Left lobe of liver (tissue), 2 donors: ENCODE data around the gene C17orf78. TPM values are rescaled to one million over a fixed set of nuclear protein-coding genes. Genes with fewer than 3 reads are reported as not detected.
"Not testable (repeated sequence)": the region's sequence is repeated elsewhere in the genome, so short reads cannot be mapped to it uniquely, and the experiment has no call there.

Experiments used
- ATAC-seq: fragments of 200-7000 bp; cut with Tn5 transposase; one replicate; pipeline ENCODE4 v1.9.1; 2020; ENCODE audit warnings: mild to moderate bottlenecking, moderate library complexity
- DNase-seq: peaks from one replicate; pipeline ENCODE4 v3.0.0-alpha.2; 2020; ENCODE audit warnings: low spot score
- total RNA-seq: library from RNA; stranded (reverse); gene quantifications from one replicate; pipeline ENCODE4 v1.2.1, GENCODE V29; 2021
- donor health status: DM: no; HTN: no; CAD: no; lungs with moderate emphysema.
- donor health status: DM: no; HTN: yes; CAD: no.

C17orf78 gene
- not detected for total RNA-seq

DNA sequence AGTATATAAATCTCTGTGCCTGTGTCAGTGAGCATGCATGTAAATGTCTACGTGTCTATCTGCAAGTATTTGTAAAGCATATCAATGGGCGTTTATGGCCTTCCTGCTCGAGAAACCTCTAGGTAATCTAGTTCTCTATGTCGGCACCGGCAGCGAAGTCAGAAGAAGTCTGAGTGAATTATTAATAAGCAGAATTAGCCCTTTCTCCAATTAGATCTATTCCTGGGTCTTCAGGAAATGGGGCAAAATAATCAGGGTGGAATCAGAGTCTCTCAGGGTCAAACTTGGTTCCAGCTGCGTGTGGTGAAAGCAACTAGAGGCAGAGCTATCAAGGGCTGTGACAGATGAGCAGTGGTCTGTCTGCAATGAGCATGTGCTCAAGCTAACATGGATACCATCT lies at the start of gene C17orf78:
Gene C17orf78, plus strand, starts transcription at position 280 of the 400 bp plus-strand sequence. Its CDS starts 108 bp downstream, at position 388.
- ATAC-seq (no peak), DNase-seq (no peak)

DNA sequence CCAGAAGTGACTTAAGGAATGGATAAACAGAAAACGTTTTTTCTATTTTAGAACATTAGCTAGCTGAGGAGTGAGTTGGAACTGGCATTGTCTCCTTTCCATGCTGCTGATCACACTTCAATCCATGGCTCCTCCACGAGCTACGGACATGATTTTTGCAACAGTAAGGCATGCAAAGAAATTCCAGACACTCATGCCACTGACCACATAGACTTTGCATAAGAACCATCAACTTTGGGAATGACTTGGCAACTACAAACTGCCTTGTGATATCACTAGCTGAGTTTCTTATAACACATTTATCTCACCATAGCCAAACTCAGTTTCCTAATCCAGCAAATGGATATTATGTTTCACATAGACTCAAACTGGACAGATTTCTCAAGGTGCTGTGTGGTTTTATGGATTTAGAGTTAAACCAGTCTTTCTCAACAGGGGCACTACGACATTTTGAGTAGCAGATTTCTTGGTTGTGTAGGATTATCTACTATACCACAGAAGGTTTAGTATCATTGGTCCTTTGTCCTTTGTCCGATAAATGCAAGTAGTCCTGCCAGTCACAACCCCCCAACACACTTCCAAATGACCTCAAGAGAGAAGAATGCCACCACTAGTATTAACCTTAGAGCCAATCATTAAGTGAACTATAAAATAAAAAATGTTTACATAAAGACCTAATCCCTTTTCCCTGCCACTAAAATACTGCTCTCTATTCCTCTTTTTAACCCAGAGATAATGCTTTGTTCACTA lies 48.3 kb upstream of the C17orf78 start:
- ATAC-seq (no peak), DNase-seq (no peak)

DNA sequence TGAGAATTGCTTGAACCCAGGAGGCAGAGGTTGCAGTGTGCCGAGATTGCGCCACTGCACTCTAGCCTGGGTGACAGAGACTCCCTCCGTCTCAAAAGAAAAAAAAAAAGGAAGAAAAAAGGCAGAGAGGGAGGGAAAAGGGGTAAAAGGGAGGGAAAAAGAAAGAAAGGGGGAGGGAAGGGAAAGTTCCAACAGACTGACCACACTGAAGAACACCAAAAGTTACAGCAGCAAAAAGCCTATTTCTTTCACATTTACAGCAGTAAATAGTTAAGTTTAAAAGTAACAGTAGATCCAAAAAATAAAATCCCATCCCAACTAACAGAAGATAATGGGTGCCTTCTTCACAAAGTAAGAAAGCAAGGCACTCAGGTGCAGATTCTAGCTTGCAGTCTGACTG lies 36.9 kb upstream of the C17orf78 start:
- DNase-seq: no peak
- no peak for ATAC-seq

DNA sequence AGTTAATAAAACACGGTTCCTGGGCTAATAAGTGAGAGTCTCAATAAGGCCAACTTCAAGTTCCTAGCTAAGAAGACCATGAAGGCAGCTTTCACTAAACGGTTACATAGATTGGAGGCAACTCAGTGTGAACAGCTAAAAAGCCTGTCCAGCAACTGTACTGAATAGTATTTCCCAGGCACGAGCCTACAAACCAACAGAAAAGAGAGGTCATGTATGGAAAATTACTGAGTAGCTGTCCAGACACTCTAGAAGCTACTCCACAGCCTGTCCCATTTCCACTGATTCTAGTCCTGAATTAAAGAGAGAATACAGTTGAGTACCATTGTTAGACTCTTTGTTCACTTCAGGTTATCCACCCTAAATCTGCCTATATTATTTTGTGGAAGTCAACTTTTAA lies 36.5 kb upstream of the C17orf78 start:
- DNase-seq (no peak), ATAC-seq (peak; percentile 20)

DNA sequence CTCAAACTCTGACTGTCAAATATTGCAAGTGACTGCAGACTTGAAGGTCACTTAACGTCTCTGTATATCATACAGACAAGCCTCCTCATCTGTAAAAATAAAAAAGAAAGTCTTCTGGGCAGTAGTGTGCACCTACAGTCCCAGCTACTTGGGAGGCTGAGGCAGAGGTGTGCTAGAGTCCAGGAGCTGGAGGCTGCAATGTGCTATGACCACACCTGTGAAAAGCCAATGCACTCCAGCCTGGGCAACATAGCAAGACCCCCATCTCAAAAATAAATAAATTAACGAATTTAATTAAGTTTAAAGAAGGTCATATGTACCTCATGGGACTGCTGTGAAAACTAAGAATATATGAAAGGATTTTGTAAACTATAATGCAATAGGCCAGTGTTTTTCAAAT lies 35.0 kb upstream of the C17orf78 start:
- ATAC-seq: no peak
- DNase-seq: no peak

DNA sequence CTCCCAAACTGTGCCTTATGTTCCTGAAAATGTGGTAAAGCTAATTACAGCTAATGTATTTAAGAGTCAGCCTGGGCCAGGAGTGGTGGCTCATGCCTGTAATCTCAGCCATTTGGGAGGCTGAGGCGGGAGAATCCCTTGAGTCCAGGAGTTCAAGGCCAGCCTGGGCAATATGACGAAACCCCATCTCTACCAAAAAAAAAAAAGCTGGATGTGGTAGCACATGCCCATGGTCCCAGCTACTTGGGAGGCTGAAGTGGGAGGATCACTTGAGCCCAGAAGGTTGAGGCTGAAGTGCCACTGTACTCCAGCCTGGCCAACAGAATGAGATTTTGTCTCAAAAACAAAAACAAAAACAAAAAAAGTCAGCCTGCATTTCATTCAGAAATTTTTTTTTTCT lies 33.2 kb upstream of the C17orf78 start:
- DNase-seq (no peak), ATAC-seq (no peak)

DNA sequence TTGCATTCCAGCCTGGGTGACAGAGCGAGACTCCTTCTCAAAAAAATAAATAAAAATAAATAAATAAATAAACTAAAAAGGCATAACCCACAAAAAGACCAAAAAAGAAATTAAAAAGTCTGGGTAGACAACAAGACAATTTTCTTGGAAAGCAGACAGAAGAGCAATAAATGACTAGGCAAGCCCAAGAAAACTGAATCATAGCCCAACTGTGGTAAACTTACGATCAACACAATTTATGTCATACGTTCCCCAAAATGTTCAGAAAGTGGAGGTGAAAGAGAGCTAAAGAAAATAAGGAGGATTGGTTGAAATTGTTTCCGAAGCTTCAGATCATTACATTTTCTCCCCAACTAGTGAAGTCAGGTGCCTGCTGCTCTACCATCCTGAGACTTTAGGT lies 31.3 kb upstream of the C17orf78 start:
- DNase-seq (no peak), ATAC-seq (no peak)

DNA sequence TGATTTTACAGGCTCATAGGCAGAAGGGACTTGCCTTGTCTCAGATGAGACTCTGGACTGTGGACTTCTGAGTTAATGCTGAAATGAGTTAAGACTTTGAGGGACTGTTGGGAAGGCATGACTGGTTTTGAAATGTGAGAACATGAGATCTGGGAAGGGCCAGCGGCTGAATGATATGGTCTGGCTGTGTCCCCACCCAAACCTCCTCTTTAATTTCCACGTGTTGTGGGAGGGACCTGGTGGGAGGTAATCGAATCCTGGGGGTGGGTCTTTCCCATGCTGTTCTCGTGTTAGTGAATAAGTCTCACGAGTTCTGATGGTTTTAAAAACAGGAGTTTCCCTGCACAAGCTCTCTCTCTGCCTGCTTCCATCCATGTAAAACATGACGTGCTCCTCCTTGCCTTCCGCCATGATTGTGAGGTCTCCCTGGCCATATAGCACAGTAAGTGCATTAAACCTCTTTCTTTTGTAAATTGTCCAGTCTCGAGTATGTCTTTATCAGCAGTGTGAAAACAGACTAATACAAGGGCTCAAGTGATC lies 28.9 kb upstream of the C17orf78 start:
- DNase-seq, ATAC-seq: not testable (repeated sequence)

DNA sequence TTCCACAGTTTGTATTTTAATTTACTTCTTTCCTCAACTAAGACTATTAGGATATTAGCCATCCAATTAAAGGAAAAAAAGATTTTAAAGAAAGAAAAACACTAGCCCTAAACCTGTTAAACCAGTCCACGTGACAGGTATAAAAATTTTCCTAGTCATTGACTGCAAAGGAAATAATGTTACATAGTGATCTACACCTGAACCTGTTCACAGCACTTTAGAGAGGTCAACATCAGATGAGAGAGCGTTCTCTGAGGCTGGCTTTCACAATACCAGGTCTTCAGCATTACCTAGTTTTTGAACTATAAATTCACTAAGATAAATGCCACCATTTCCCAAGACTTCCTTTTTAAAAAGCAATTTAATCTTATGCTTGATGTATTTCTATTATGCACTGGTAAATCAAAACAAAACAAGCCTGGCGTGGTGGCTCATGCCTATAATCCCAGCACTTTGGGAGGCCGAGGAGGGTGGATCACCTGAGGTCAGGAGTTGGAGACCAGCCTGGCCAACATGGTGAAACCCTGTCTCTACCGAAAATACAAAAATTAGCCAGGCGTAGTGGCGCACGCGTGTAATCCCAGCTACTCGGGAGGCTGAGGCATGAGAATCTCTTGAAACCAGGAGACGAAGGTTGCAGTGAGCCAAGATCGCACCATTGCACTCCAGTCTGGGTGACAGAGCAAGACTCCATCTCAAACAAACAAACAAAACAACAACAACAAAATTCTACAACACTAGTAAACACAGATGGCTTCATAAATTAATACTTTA lies 18.8 kb upstream of the C17orf78 start:
- not testable (repeated sequence) for DNase-seq, ATAC-seq

DNA sequence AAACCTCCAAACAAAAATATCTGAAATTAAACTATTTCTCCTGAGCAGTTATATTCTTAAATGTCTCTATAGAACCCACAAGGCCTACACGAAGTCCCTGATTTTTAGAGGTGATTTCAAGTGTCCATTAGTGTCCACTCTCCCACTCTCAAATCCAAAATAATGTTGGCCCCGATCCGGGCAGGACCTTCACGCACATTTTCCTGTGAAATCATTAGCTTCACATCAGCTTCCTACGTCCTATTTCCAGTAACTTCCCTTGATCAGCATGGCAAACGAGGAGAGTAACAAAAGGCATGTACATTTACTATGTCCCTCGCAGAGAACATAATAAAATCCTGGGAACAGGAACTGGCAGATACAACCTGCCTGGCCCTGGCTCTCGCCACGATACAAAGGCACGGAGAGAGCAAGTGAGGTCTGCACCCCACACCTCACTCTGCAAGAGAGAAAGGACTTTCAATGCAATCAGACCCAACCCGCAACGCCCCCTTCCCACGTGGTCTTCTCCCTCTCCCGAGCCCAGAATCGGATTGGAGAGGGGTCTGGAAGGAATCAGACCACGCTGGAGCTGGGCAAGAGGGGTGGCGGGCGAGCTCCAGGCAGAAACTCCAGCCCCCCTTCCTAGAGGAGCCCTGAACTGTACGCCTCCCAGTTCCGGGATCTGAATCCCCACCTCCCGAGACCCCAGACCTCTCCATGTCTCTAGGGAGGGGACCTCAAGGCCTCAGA lies 17.5 kb upstream of the C17orf78 start:
- DNase-seq: peak; percentile 61
- ATAC-seq: peak; percentile 36

DNA sequence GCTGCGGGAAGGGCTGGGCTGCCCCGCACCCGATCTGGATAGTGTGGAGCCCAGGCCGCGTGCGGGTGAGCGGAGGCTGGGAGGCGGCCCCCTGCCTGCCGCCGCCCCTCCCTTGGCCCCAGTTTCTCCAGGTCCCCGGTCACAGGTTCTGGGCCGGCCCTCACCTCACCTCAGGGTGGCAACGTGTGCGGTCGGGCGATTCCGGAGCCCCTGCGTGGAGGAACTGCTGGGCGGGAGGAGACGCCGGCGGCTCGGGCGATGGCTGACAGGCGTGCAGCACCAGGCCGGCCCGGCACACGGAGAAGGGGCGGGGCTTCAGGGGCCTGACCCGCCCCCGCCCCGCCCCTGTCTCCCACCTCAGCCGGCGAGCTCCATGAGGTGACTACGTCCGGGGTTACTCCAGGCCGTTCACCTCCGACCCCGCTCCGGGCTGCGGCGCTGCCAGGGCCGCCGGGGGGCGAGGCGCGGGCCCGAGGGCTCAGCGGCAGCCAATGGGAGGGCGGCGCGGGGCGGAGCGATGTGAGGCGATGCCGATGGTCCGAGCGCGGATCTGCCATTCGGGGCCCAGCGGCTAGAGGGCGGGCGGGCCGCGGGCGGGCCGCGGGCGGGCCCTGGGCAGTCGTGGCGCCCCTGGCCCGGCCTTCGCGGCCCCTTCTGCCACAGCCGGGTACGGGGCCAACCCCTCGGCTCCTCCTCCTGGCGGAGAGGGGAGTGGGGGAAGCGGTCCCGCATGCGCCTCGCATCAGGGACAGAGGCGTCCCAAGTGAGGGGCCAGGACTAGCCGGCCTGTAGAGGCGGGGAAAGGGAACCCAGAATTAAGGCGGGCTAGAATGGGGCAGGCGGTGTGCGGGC lies 16.7 kb upstream of the C17orf78 start:
- DNase-seq: peak; percentile 98

DNA sequence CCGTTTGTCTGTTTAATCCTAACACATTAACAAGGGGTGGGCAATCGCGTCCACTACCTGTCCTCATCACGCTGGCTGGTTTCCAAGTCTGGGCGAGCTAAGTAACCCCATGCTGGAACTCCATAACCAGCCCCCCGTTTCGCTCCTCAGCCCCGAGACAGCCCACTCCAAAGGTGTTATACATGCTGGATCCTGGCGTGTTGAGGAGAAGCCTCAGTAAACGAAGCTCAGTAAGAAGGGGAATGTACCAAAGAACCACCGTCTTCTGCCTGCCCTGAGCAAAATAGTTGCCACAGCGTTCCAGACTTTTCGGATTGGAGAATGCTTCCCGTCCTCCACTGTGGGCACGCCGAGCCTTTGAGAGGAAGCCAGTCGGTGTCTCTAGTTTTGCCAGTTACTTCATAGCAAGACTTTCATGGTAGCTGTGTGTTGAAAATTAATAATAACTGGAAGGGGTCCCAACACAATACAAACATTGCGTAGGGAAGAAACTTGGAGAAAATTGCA lies 16.1 kb upstream of the C17orf78 start:
- ATAC-seq (peak; percentile 4), DNase-seq (no peak)

More for the DNA sequence above, 16.7 kb upstream of the C17orf78 start:
- peak; percentile 88 for ATAC-seq

DNA sequence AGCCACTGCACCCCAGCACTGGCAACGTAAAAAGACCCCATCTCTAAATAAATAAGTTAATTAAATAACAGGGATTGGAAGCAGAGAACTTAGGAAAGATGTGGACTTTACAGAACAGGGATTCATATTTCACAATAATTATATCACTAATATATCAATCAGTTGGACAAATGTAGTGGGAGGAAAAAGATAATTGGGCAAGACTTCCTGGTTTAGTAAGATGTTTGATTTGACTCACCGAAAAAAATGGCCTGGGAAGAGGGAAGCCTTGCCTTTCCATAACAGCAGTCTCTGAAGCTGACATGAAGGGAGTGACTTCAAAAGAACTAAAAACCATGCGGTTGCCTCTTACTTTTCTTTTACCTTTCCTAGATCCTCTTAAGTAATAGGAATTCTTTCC lies 15.2 kb upstream of the C17orf78 start:
- ATAC-seq: no peak
- DNase-seq: no peak

DNA sequence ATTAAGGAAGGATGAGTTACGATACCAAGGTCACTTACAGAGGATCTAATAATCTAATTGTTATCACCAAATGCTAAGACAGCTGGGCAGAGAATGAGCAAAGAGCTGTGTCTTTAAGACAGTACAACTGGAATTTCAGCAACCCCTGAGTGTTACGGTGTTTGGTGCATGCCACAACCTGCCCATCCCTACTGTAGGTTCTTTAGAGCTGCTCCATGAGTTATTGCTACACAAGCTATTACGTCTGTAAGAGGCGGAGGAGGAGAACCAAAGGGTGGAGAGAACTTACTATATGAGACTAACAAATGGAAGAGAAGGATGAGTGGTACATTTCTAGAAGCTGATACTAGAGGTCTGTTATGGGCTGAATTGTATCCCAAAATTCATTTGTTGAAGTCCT lies 14.2 kb upstream of the C17orf78 start:
- ATAC-seq (no peak), DNase-seq (no peak)

DNA sequence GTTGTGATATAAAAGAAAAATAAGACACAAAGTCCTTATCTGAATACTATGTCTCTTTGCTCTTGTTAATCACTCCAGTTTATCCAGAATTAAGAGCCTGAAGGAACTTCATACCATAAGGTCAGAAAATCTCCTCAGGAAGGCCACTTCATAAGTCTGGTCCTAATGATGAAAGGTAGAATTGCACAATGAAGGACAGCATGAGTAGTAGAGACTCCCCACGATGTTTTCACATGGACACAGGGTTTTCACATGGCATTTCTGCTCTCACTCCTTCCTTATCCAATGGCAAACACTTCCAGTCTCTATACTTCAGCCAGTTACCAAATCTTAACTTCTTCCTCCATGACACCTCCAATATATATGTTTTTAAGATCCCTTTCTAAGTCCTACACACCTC lies 10.2 kb upstream of the C17orf78 start:
- peak; percentile 35 for ATAC-seq

DNA sequence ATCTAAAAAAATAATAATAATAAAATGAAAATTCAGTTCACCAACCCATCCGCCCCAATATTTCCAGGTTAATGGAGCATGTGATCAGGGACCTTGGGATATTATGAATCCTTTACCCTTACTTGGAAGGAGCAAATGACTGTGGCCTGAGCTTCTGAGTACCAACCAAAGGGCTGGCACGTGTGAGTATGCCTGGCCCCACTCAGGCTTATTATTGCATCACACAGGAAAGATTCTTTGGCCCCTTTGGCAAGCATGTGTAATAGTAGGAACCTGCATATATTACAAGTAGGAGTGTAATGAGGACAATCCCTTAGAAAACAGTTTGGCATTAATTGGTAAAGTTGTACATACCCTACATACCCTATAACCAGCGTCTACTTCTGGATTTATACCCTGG lies 7.2 kb upstream of the C17orf78 start:
- ATAC-seq (peak; percentile 79), DNase-seq (no peak)

More for the DNA sequence above, 10.2 kb upstream of the C17orf78 start:
- DNase-seq: no peak

DNA sequence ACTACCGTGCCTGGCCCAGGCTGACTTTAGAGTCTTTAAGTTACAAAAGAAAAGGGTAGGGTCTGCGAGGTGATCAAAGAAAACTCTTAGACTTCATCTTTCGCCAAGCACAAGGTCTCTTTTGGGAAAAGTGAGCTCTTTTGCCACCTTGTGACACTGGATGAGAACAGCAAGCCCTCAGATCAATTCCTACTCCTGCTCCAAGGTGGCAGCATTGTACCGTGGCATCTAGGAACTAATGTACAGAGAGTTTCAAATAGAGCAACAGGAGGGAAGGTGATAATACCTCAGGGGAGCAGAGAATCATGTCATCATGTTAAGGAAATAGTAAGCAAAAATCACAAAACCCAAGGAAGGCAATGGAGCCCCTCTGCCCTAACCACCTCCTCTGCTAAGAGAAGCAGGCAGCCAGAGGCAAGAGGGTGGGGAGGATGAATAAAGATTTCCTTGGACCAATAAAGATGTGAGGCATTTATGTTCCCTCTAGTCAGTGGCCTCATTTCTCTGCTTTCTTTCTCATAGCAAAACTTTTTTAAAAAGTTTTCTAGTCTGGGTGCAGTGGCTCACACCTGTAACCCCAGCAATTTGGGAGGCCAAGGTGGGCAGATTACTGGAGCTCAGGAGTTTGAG lies 2.1 kb upstream of the C17orf78 start:
- ATAC-seq: peak; percentile 99
- DNase-seq: peak; percentile 65

DNA sequence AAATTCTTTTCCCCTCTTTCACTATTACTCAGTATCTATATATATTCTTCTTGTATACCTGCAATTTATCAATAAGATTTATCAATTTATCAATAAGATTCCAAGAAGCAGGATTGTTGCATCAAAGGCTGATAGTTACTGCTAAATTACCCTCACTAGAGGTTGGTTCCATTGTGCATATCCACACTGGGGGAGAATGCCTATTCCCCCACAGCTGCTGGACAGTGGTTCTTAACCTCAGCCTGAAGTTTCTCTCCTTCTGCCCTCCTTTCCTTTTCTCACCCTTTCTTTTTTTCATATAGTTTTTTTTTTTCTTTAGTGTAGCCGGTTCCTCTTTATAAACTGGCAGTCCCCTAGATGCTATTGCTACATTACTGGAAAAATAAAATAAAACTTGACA lies 6.3 kb downstream of the C17orf78 start:
- DNase-seq: no peak
- no peak for ATAC-seq

DNA sequence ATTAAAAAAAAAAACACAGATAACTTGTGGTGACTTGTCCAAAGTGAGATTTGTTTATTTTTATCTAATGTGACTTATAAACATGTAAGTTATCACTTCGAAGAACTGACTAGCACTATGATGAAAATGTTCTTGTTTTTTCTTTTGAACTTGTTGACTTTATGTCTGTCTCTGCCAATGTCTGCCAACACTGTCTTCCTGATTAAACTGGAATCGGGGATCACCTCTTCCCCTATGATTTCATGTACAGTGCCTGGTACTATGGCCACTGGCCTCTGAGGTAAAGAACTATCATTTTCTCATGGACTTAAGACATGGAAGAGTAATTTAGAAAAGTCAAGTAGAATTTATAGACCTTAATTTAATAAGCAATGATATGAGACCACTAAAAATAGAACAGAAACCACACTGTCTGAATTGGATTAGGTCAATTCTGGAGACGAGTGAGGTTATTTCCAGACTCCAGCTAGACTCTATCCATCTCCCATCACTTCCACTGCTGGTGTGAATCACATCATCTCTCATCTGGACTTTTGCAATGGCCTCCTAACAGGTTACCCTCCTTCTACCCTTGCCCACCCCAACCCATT lies 8.9 kb downstream of the C17orf78 start:
- ATAC-seq: peak; percentile 31

More for the DNA sequence above, 8.9 kb downstream of the C17orf78 start:
- no peak for DNase-seq
